Panc1 (cell line): Measurements from ENCODE around the gene PRR19.

Experiments used
- SIN3A ChIP-seq: IDR thresholded peaks from 2 replicates; pipeline ENCODE4 v1.6.1; 2012; ENCODE audit warnings: low read depth, mild to moderate bottlenecking, low read length, moderate library complexity, borderline replicate concordance; ENCODE audit not compliant: insufficient read depth
- TF ChIP-seq, protein P1 (sequence below): fragments of 450-650 bp; IDR thresholded peaks from 2 replicates; pipeline ENCODE4 v1.5.1; 2017; ENCODE audit warnings: mild to moderate bottlenecking

DNA sequence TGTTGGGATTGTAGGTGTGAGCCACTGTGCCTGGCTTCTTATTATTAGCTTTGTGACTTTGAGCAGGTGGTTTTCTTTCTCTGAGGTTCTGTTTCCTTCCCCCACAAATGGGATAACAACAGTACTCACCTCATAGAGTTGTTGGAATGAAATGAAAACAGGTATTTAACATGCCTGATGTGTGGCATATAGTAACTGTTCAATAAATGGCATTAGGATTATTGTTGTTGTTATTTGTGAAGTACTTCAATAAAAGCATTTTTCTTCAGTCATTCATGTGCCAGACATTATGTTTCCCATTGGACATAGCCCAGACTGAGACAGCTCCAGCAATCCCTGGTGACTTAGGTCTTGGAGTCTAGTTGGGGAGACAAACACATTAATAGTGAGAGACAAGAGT, 25.0 kb downstream of the PRR19 start:
- TF ChIP-seq, protein P1, sequence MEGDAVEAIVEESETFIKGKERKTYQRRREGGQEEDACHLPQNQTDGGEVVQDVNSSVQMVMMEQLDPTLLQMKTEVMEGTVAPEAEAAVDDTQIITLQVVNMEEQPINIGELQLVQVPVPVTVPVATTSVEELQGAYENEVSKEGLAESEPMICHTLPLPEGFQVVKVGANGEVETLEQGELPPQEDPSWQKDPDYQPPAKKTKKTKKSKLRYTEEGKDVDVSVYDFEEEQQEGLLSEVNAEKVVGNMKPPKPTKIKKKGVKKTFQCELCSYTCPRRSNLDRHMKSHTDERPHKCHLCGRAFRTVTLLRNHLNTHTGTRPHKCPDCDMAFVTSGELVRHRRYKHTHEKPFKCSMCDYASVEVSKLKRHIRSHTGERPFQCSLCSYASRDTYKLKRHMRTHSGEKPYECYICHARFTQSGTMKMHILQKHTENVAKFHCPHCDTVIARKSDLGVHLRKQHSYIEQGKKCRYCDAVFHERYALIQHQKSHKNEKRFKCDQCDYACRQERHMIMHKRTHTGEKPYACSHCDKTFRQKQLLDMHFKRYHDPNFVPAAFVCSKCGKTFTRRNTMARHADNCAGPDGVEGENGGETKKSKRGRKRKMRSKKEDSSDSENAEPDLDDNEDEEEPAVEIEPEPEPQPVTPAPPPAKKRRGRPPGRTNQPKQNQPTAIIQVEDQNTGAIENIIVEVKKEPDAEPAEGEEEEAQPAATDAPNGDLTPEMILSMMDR: no peak
- TF ChIP-seq SIN3A: no peak
